HG03354 (cell line): ENCODE data around the gene LRP6.
"Not testable (repeated sequence)": the region's sequence is repeated elsewhere in the genome, so short reads cannot be mapped to it uniquely, and the experiment has no call there.

Experiments used
- ATAC-seq: cut with Tn5 transposase; IDR thresholded peaks from one replicate; pipeline ENCODE4 v1.9.1; 2021; ENCODE audit warnings: mild to moderate bottlenecking; ENCODE audit not compliant: unreplicated experiment, poor library complexity, severe bottlenecking

LRP6 gene

DNA sequence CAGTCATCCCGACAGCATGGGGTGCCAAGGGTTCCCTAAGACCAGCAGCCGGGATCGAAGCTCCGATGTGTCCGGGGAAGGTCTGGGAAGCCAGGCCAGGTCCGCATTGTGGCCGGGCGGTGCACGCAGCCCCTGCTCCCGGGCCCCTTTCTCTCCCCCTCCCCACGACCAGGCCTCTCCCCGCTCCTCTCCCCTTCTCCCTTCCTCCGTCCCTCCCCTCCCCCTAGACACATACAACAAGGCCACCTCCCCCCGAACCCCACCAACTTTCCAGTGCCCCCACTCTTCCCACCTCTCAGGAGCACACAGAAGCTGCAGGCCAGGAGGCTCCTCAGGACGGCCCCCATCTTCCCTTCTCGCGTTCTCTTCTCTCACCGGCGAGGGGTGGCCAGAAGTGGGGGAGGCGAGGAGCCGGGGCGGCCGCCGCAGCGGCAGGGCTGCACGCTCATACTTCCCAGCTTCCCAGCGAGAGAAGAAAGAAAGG is 413 bp downstream of the LRP6 start:
- ATAC-seq: no peak

GRCh38 chr12:12265571-12266388 is 1.1 kb downstream of the LRP6 start:
- ATAC-seq: no peak

DNA sequence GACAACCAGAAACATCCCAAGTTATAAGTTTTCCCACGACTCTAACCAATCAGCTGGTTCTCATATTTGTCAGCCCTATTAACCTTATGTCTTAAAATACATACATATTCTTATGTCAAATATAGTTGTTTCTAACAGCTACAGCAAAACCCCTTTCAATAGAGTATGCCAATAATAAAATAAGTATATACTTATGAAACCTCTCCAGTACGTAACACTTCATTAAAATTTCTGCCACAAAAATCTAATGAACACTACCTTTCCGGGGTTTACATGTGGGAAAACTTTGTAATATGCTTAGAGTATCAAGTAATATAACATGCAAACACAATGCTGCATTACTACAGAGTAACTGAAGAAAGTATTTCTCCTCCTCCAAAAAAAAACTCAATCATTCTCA is 1.8 kb downstream of the LRP6 start:
- no peak for ATAC-seq

DNA sequence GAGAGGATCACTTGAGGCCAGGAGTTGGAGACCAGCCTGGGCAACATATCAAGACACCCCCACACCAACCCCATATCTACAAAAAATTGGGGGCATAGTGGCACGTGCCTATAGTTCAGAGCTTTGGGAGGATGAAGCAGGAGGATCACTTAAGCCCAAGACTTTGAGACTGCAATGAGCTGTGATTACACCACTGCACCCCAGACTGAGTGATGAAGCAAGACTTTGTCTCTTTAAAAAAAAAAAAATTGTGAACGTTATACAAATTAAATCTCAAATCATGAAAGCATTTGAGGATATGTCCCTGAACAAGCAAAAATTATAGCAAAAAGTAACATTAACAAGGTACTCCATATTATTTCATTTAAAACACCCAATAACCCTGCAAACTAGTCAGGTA is 2.9 kb downstream of the LRP6 start:
- no peak for ATAC-seq

- ATAC-seq: not testable (repeated sequence)
These were observed 10.5 kb downstream of the LRP6 start for GRCh38 chr12:12256291-12256757.

DNA sequence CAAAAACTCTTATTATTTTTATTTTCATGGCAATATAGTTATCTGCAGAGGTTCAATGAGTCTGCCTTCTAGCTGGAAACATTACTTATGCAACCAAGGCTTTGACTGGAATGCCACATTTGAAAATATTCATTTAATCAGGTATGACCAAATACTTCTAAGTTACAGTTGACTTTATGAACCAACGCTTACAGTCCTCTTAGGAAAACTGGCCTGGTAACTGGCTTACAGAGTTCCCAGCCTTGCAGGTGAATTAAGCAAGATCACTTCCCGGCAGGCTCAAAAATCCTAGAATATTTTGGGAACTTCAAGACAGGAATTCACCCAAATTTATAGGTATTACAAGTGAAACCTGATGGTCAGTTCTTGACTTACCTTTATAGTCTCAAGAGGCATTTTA is 12.3 kb downstream of the LRP6 start:
- ATAC-seq: no peak

DNA sequence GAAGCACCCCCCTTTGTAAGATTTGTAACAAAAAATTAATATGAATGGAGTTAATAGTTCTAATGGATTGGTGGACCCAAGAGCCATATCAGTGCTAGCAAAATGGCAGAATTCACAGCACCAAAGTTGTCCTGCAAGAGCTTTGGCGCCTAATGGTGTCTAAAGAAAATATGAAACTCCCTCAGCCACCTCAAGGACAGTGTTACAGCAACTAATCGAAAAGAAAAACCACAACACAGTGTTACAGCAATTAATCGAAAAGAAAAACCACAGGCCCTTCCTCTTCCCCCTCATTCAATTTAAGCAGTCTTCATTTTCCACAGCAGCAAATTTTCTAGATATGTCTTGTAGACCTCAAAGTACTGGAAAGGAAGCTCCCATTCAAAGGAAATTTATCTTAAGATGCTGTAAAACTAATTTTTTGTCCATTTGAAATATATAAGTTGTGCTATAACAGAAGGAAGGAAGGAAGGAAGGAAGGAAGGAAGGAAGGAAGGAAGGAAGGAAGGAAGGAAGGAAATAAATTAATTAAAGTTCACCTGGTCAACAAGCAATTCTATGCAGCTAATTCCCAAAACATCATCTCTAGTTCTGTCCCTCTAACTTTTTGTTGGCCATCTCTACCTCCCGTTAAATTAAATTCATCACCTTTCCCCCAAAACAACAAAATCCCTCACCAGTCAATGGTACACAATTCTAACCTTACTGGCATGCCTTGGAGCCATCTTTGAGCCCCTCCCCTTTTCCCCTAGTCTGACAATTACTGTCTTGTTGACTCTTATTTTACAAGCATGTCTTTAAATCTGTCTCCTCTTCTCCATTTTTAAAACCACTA is 17.4 kb downstream of the LRP6 start:
- no peak for ATAC-seq

GRCh38 chr12:12247584-12247983 is 19.3 kb downstream of the LRP6 start:
- no peak for ATAC-seq

DNA sequence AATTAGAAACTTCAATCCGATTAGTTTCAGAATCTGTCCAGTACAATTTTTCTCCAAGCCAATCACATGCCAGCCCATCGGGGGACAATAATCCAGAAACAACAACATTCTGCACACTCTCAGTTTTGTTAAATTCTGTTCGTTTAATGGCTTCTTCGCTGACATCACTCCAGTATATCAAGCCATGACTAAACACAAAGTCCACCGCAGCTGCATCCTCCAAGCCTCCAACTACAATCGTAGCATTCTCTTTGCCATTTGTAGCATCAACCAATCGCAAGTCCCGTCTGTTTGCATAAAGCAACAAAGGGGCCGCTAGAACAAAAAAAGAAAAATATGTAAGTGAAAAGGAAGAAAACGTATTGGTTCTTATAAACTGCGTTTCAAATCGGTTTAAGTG is 22.5 kb downstream of the LRP6 start:
- no peak for ATAC-seq

- no peak for ATAC-seq
These were observed 26.0 kb downstream of the LRP6 start for GRCh38 chr12:12240662-12241340.

DNA sequence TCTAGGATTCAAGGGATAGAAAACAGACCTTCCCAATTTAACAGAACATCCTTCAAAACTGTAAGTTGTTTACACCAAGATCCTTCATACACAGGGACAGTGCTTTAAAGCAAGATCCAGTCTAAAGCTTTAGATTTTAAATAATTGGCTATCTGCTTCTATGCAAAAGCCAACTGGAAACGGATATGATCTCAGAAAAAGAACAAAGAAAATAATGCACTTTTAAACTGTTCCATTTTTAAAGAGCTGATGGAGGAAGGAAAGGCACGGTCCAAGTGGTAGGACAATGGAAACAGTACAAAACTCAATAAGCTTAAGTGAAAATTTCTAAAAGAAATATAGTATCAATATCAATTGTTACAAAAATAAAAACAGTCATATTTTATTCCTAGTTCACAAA is 27.7 kb downstream of the LRP6 start:
- ATAC-seq: no peak

DNA sequence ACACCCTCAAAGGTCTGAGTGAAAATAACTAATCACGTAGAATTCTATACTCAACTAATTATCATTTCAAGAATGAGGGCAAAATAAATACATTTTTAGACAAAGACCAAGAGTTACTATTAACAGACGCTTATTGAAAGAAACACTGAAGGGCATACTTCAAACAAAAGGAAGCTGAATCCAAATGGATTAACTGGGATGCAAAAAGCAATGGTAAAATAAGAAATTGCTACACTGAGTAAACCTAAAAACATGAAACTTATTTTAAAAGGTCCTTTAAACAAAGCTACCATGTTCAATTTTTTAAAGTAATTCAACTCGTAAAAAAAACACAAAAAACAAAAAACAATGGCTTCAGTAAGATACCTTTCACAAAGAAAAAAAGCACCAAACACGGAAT is 28.2 kb downstream of the LRP6 start:
- ATAC-seq: no peak

GRCh38 chr12:12236896-12237295 is 29.9 kb downstream of the LRP6 start:
- ATAC-seq: no peak

DNA sequence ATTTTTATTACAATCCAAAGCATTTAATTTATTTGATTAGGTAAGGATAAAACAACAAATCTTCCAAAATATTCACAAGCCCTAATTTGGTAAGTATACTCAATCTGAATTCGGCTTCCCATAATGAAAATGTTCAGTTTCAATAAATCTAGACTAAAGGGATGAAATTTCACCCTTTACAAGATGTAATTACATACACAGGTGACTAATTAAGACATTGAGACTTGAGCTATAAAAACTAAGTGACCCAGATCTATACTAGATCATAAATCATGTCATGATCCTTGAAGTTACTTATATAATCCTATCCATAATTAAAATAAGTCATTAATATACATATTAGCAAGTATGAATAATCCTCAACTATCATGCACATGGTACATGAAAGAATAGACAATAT is 36.6 kb downstream of the LRP6 start:
- ATAC-seq: no peak

DNA sequence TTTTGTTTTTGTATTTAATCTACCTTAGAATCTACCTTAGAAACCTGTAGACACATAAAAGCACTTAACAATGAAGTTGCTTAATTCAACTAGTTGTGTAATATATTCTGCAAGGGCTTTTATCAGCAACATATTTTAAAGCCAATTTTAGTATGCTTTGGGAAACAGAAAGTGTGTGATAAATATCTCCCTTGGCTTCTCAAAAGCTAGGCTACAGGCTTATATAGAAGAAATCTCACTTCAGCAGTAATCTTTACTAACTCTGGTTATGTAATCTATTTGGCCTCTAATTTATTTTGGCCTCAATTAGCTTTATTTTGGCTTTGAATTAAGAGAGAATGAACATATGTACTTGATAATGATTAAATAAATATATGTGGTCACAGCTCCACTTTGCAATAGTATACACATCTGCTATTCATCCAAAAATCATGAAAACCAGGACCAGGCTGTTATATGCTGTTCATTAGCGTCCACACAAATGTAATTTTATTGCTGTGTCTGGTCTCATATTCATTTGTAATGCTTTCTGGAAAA is 37.2 kb downstream of the LRP6 start:
- no peak for ATAC-seq

DNA sequence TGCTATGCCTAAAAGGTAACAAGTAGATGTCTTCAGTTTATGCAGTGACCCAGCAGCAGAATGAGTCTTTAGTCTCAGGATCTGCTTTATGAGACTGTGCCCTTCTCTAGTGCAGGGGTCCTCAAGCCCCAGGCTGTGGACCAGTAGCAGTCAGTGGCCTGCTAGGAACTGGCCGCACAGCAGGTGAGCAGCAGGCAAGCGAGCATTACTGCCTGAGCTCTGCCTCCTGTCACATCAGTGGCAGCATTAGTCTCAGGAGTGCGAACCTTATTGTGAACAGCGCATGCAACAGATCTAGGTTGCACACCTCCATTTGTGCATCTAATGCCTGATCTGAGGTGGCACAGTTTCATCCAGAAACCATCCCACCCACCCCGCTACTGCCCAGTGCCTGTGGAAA is 38.4 kb downstream of the LRP6 start:
- ATAC-seq: no peak

- no peak for ATAC-seq
These were observed 40.7 kb downstream of the LRP6 start for GRCh38 chr12:12226187-12226586.

GRCh38 chr12:12224240-12224940 is 42.5 kb downstream of the LRP6 start:
- no peak for ATAC-seq

GRCh38 chr12:12221560-12221959 is 45.3 kb downstream of the LRP6 start:
- ATAC-seq: peak; percentile 75
